Measurements from ENCODE around the gene RYR3. TPM values are rescaled to one million over a fixed set of nuclear protein-coding genes. Genes with fewer than 3 reads are reported as not detected.

RYR3 gene
- total RNA-seq, 1 donor from 2014 or later, result 0.08 TPM

GRCh38 chr15:33773969-33774368, 463.2 kb downstream of the RYR3 start:
- Histone ChIP-seq H3K4me3 (no peak overlapping the region), H3K27ac (replicated peaks) (no peak overlapping the region), H3K36me3 (no peaks in the 10 kb centered on the region), H3K9me3 (replicated peaks) (no peaks in the 10 kb centered on the region), H3K4me1 (no peaks in the 10 kb centered on the region), H3K27me3 (ENCODE audit: low read depth) (peaks cover 28% of the 10 kb centered on the region)
- no peak for DNase-seq
- no peak for TF ChIP-seq CTCF (IDR thresholded peaks at IDR 0.05; ENCODE audit: borderline replicate concordance)
- intact Hi-C loops (cut with micrococcal nuclease), result no loop called here

- intact Hi-C loops (cut with micrococcal nuclease), result no loop called here
- Histone ChIP-seq H3K36me3 (no peaks in the 10 kb centered on the region), H3K4me1 (no peaks in the 10 kb centered on the region), H3K27ac (replicated peaks) (no peak overlapping the region), H3K4me3 (no peak overlapping the region), H3K27me3 (ENCODE audit: low read depth) (peaks cover 17% of the 10 kb centered on the region), H3K9me3 (replicated peaks) (no peaks in the 10 kb centered on the region)
- no peak for DNase-seq
- no peak for TF ChIP-seq CTCF (IDR thresholded peaks at IDR 0.05; ENCODE audit: borderline replicate concordance)
Measured at GRCh38 chr15:33778852-33779251, 468.1 kb downstream of the RYR3 start.

- H3K36me3 ChIP-seq, result no peaks in the 10 kb centered on the region
- DNase-seq, result no peak
- no peaks in the 10 kb centered on the region for H3K9me3 ChIP-seq (replicated peaks)
- no peak overlapping the region for H3K27ac ChIP-seq (replicated peaks)
- peaks cover 14% of the 10 kb centered on the region for H3K27me3 ChIP-seq (ENCODE audit: low read depth)
- no peak for TF ChIP-seq CTCF (IDR thresholded peaks at IDR 0.05; ENCODE audit: borderline replicate concordance)
- no peak overlapping the region for H3K4me3 ChIP-seq
- no peaks in the 10 kb centered on the region for H3K4me1 ChIP-seq
- intact Hi-C loops (cut with micrococcal nuclease), result no loop called here
Measured at GRCh38 chr15:33780011-33780768, 469.4 kb downstream of the RYR3 start.

GRCh38 chr15:33782966-33783365, 472.2 kb downstream of the RYR3 start:
- Histone ChIP-seq H3K27ac (replicated peaks) (no peak overlapping the region), H3K4me3 (no peak overlapping the region), H3K36me3 (no peaks in the 10 kb centered on the region), H3K4me1 (no peaks in the 10 kb centered on the region), H3K9me3 (replicated peaks) (no peaks in the 10 kb centered on the region), H3K27me3 (ENCODE audit: low read depth) (peaks cover 9% of the 10 kb centered on the region)
- intact Hi-C loops (cut with micrococcal nuclease), result no loop called here
- no peak for TF ChIP-seq CTCF (IDR thresholded peaks at IDR 0.05; ENCODE audit: borderline replicate concordance)
- DNase-seq, result no peak

GRCh38 chr15:33785366-33785765, 474.6 kb downstream of the RYR3 start:
- TF ChIP-seq CTCF (IDR thresholded peaks at IDR 0.05; ENCODE audit: borderline replicate concordance), result no peak

More at GRCh38 chr15:33785366-33785765, 474.6 kb downstream of the RYR3 start:
- Histone ChIP-seq H3K36me3 (no peaks in the 10 kb centered on the region), H3K4me3 (no peak overlapping the region), H3K4me1 (no peaks in the 10 kb centered on the region), H3K27ac (replicated peaks) (no peak overlapping the region), H3K9me3 (replicated peaks) (no peaks in the 10 kb centered on the region), H3K27me3 (ENCODE audit: low read depth) (peaks cover 4% of the 10 kb centered on the region)
- DNase-seq, result no peak
- intact Hi-C loops (cut with micrococcal nuclease), result no loop called here

All from left ventricle myocardium inferior (tissue), 1 donor.